Measurements from ENCODE around the gene FBP1.

FBP1 gene

GRCh38 chr9:94632737-94633136 lies 6.6 kb downstream of the FBP1 start:
- no peaks in the 10 kb centered on the region; the same call in 1 of the 2 replicates for H3K27me3 ChIP-seq (ENCODE audit: insufficient read depth, low read length)
- no peaks in the 10 kb centered on the region for H3K36me3 ChIP-seq (ENCODE audit: insufficient read depth, low read length)
- no peaks in the 10 kb centered on the region for H3F3A ChIP-seq (ENCODE audit: insufficient read depth, low read length)
- no peaks in the 10 kb centered on the region for H3K9me2 ChIP-seq (ENCODE audit: low read depth, low read length)
- no peaks in the 10 kb centered on the region for H3K79me2 ChIP-seq (ENCODE audit: insufficient read depth, low read length)
- H3K4me2 ChIP-seq (ENCODE audit: low read length) = no peak overlapping the region
- H4K20me1 ChIP-seq (ENCODE audit: insufficient read depth, low read length) = no peaks in the 10 kb centered on the region
- TF ChIP-seq EZH2 (IDR thresholded peaks at IDR 0.05; ENCODE audit: borderline replicate concordance, low read length) = no peak
- no peak for TF ChIP-seq CTCF (IDR thresholded peaks at IDR 0.05; ENCODE audit: low read length)
- no peak overlapping the region for H3K27ac ChIP-seq (ENCODE audit: low read depth, low read length, poor library complexity, severe bottlenecking)
- no peak overlapping the region for H3K9ac ChIP-seq (ENCODE audit: low read length)
- H3K9me3 ChIP-seq (ENCODE audit: low read length) = no peaks in the 10 kb centered on the region
- H2AFZ ChIP-seq (ENCODE audit: low read length) = no peak overlapping the region
- peaks cover 30% of the 10 kb centered on the region for H3K4me1 ChIP-seq (ENCODE audit: insufficient read depth, low read length, severe bottlenecking)
- no peak overlapping the region for H3K4me3 ChIP-seq (ENCODE audit: low read depth, low read length, poor library complexity, severe bottlenecking)

DNA sequence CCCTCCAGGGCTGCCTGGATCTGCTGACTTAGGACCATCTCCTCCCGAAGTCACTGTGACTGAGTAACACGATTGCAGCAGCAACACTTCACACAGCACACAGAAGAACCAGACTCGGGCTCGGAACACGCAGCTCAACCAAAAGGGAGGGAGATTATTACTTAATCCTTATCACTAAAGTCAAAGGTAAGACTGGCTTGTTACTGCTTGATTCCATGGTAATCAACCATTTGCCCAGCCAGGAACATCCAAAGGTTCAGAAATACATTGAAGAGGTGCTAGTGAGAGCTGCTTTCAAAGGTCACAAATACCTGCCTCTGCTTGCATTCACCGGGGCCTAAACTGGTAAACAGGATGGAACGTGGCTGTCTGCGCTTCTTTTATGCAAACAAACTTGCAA lies 7.7 kb downstream of the FBP1 start:
- H3K4me1 ChIP-seq (ENCODE audit: insufficient read depth, low read length, severe bottlenecking) = peaks cover 30% of the 10 kb centered on the region
- H3K27ac ChIP-seq (ENCODE audit: low read depth, low read length, poor library complexity, severe bottlenecking) = peak overlapping the region; percentile 44
- H2AFZ ChIP-seq (ENCODE audit: low read length) = no peak overlapping the region
- H3K27me3 ChIP-seq (ENCODE audit: insufficient read depth, low read length) = no peaks in the 10 kb centered on the region; the same call in 1 of the 2 replicates
- no peaks in the 10 kb centered on the region for H4K20me1 ChIP-seq (ENCODE audit: insufficient read depth, low read length)
- H3K4me2 ChIP-seq (ENCODE audit: low read length) = peak overlapping the region; percentile 24; the same call in 1 of the 2 replicates
- no peaks in the 10 kb centered on the region for H3K9me3 ChIP-seq (ENCODE audit: low read length)
- H3K4me3 ChIP-seq (ENCODE audit: low read depth, low read length, poor library complexity, severe bottlenecking) = no peak overlapping the region
- TF ChIP-seq EZH2 (IDR thresholded peaks at IDR 0.05; ENCODE audit: borderline replicate concordance, low read length) (no peak), CTCF (IDR thresholded peaks at IDR 0.05; ENCODE audit: low read length) (no peak)
- no peak overlapping the region; the same call in 1 of the 2 replicates for H3K9ac ChIP-seq (ENCODE audit: low read length)
- H3F3A ChIP-seq (ENCODE audit: insufficient read depth, low read length) = no peaks in the 10 kb centered on the region
- no peaks in the 10 kb centered on the region for H3K79me2 ChIP-seq (ENCODE audit: insufficient read depth, low read length)
- H3K36me3 ChIP-seq (ENCODE audit: insufficient read depth, low read length) = no peaks in the 10 kb centered on the region
- no peaks in the 10 kb centered on the region for H3K9me2 ChIP-seq (ENCODE audit: low read depth, low read length)

GRCh38 chr9:94630833-94631232 lies 8.5 kb downstream of the FBP1 start:
- H3F3A ChIP-seq (ENCODE audit: insufficient read depth, low read length) = no peaks in the 10 kb centered on the region
- peaks cover 36% of the 10 kb centered on the region for H3K4me1 ChIP-seq (ENCODE audit: insufficient read depth, low read length, severe bottlenecking)
- H2AFZ ChIP-seq (ENCODE audit: low read length) = no peak overlapping the region
- H3K9me2 ChIP-seq (ENCODE audit: low read depth, low read length) = no peaks in the 10 kb centered on the region
- H3K36me3 ChIP-seq (ENCODE audit: insufficient read depth, low read length) = no peaks in the 10 kb centered on the region
- no peaks in the 10 kb centered on the region for H4K20me1 ChIP-seq (ENCODE audit: insufficient read depth, low read length)
- H3K4me3 ChIP-seq (ENCODE audit: low read depth, low read length, poor library complexity, severe bottlenecking) = no peak overlapping the region
- no peak overlapping the region for H3K9ac ChIP-seq (ENCODE audit: low read length)
- no peaks in the 10 kb centered on the region for H3K79me2 ChIP-seq (ENCODE audit: insufficient read depth, low read length)
- H3K4me2 ChIP-seq (ENCODE audit: low read length) = no peak overlapping the region
- TF ChIP-seq CTCF (IDR thresholded peaks at IDR 0.05; ENCODE audit: low read length) = no peak
- TF ChIP-seq EZH2 (IDR thresholded peaks at IDR 0.05; ENCODE audit: borderline replicate concordance, low read length) = no peak
- peak overlapping the region; percentile 17 for H3K27ac ChIP-seq (ENCODE audit: low read depth, low read length, poor library complexity, severe bottlenecking)
- H3K27me3 ChIP-seq (ENCODE audit: insufficient read depth, low read length) = no peaks in the 10 kb centered on the region; the same call in 1 of the 2 replicates
- H3K9me3 ChIP-seq (ENCODE audit: low read length) = no peaks in the 10 kb centered on the region

All from OCI-LY1 (cell line).